Measurements from ENCODE around the gene AGR2.

The AGR2 gene

DNA sequence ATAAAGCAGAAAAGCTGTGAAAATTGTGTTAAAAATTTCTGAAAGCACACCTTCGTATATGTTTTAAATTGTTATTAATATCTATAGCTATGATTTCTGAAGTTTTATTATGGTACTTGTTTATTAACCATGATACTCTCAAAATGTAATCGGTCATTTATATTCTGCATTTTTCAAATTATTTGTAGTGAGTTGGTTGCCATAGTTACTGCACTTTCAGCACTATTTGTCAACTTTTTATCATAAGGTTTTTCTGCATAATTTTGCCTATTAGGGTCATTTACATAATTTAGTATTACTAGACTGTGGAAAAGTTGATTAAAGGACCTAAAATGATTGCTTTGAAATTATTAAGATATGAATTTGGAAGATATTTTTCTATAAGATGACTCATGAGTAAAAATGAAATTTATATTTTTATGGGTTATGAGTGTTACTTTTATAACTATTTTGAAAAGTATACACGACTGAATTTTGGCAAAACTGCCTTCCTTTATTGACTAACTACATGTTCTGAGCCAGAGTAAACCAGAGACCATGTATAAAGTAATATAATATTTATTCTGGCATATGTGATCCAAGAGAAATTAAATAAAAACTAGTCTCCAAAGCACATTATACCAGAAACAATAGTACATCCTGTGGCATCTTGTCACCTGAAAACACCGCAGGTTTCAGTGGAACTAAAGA lies 7.9 kb upstream of the AGR2 start:
- DNase-seq, result no peak

- no peak for DNase-seq
Measured at GRCh38 chr7:16811551-16811950, 6.8 kb upstream of the AGR2 start.

- DNase-seq, result no peak
Measured at GRCh38 chr7:16810573-16810972, 5.8 kb upstream of the AGR2 start.

DNA sequence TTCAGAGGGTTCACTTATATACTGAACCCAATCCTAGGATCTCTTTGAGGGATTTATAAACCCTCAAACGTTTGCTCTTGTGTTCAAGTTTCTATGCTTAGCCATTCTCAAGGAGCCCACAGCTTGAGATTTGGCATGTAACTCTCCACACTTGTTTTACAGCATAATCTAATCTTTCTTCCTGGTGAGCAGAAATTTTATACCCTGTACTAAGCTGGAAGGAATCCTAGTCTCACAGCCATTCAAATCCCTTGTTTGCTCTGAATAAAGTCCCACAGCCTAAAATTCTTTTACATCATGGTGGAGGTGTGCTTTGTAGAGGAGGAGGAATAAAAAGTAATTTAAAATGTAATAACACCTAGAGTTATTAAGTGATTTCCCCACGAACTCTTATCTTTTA lies 5.3 kb upstream of the AGR2 start:
- DNase-seq, result no peak

- no peak for DNase-seq
Measured at GRCh38 chr7:16805441-16805840, 642 bp upstream of the AGR2 start.

DNA sequence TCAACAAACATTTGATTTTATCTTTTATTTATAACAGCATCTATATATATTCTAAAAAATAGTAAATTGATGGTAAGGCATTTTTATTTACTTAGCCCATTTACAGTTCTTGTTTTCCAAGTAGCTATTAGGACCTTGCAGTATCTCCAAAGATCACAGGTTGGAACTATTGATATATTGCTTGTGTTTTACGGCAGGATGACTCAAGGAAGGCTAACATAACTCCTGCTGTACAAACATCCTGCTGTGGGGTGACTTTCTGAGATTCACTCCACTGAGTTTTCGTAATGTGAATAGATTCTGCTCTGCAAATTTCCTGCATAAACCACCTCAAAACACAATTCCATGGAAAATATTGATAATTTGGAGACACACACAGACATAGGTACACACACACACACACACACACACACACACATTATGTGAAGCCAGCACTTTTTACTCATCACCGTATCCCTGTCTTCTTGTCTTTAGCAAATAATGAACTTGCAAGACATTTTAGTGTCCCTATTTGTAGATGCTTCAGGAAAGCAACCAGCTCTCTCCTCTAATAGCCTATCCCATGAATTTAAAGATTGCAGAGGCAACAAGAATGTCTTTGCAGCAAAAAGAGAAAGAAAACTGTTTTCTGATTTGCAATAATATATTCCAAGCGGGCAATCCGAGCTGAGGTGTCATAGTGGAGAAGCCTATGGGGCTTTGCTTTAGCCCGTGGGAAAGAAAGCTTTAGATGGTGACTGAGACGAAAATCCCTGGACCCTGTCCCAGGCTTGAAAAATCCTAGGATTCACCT lies 722 bp downstream of the AGR2 start:
- no peak for DNase-seq

DNA sequence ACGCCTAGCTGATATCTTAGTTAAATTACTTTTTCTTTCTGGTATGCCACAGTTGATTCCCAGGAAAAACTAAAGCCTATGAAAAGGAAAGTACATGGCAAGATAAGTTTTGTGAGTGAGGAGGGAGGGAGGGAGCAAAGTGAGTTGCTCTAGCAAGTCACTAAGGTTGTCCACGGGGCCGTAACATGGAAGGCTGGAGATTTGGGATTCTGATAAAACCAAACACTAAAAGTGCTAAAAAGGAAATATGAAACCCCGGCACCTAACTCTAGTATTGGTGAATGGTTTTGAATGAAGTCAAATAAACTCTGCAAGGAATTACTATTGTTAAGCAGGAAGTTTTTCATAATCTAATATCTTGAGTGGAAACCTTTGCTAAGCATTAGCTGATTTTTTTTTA lies 1.7 kb downstream of the AGR2 start:
- no peak for DNase-seq

DNA sequence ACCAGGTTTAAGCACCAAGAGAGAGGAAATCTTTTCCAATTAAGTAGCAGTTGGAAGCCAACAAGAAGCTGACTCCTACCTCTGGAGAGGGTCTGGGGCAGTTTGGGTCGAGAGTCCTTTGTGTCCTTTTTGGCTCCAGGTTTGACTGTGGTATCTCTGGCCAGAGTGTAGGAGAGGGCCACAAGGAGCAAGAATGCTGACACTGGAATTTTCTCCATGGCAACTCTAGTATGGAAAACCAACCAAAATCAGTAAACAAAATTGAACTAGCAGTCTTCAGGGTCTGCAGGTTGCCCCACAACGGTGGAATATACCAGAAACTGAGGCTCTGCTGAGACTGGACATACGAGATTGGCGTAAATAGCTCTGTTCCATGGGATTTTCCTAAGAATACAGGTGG lies 3.2 kb downstream of the AGR2 start:
- DNase-seq, result no peak

- peak; percentile 73 for DNase-seq
Measured at GRCh38 chr7:16801111-16801542, 3.7 kb downstream of the AGR2 start.

- no peak for DNase-seq
Measured at GRCh38 chr7:16795624-16796023, 9.2 kb downstream of the AGR2 start.

- DNase-seq, result no peak
Measured at GRCh38 chr7:16794986-16795385, 9.8 kb downstream of the AGR2 start.

- DNase-seq, result no peak
Measured at GRCh38 chr7:16791905-16792698, 12.7 kb downstream of the AGR2 start.

GRCh38 chr7:16791071-16791470 lies 13.7 kb downstream of the AGR2 start:
- DNase-seq, result no peak

- no peak for DNase-seq
Measured at GRCh38 chr7:16787127-16787526, 17.7 kb downstream of the AGR2 start.

- DNase-seq, result no peak
Measured at GRCh38 chr7:16786257-16786656, 18.5 kb downstream of the AGR2 start.

DNA sequence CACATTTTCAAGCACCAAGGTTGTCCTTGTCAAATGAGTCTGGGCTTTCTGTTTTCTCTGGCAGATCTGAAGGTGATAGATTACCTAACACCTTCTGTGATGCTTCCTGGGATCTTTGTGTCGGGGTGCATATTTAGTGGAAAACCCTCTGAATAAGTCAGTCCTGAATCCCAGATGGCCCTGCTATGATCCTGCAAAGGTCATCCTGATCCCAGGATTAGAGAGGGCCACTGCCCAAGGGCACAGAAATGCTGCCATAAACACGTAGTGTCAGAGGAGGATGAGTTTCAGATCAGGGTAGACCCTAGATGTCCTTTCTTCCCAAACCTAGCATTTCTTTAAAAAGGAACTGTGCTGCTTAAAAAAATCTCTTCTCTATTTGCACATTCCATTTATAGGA lies 19.0 kb downstream of the AGR2 start:
- no peak for DNase-seq

DNA sequence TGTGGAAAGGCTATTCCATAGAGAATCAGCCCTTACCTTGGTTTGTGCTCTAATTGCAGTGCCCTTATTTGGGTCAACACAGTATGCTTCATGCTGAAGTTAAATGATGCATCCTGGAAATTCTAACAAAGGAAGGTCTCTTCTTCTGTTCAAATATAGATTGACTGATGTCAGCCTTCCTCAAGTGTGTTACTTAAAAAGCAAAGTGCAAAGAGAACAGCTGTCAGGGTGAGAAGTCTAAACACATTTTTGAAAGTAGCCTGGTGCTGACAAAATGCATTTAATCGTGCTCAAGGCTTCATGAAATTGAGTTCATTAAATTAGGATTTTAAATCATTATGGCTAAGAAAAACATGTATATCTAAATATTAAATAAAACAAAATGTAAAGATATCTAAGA lies 19.5 kb downstream of the AGR2 start:
- no peak for DNase-seq

DNA sequence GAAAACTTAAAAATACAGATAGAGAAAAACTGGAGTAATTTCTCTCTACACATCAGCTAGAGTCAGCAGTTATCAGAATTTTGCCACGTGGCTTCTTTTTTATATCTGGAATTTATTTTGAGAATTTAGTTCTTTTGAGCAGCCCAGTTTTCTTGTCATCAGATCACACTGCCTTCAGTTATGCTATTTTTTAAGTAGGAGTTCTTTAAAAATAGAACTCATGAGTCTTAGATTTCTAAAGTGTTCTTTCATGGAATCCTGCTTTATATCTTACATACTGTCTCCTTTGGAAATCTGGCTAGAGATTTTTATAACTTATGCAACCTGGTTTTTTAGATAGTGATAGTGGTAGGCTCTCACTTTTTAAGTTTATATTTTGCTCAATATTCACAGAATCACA lies 24.2 kb downstream of the AGR2 start:
- no peak for DNase-seq

- no peak for DNase-seq
Measured at GRCh38 chr7:16779051-16779450, 25.7 kb downstream of the AGR2 start.

DNA sequence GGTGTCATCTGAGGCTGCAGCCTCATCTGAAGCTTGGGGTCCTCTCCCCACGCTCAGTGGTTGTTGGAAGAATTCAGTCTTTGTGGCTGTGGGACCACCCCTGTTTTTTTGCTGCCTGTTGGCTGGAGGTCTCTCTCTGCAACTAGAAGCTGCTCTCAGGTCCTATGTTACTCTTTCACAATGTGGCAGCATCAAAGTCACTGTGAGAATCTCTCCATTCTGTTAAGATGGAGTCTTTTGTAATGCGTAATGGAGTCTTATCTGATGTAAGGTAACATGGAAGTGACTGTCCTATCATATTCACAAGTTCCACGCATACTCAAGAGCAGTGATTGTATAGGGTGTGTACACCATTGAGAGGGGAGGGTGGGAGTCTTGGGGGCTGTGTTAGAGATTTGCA lies 26.3 kb downstream of the AGR2 start:
- no peak for DNase-seq

DNA sequence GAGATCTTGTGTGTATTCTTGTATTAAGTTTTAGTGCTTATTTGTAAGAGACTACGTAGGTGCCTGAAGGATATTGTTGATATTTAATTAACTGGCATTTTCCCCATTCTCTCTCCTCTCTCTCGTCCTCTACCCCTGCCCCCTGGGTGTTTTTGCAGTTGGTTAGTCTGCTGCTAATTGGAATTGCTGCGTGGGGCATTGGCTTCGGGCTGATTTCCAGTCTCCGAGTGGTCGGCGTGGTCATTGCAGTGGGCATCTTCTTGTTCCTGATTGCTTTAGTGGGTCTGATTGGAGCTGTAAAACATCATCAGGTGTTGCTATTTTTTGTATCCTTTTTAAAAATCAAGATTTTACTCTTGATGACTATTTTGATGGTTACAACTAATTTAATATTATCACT lies 28.7 kb downstream of the AGR2 start:
- no peak for DNase-seq

- DNase-seq, result no peak
Measured at GRCh38 chr7:16774986-16775385, 29.8 kb downstream of the AGR2 start.

- DNase-seq, result peak; percentile 82
Measured at GRCh38 chr7:16774294-16774693, 30.5 kb downstream of the AGR2 start.

- DNase-seq, result no peak
Measured at GRCh38 chr7:16773884-16774283, 30.9 kb downstream of the AGR2 start.

Measured in hematopoietic multipotent progenitor cell treated with erythropoietin and hydrocortisone succinate and interleukin-3 and kit ligand, for 8 days (in vitro differentiated cells).